Ovary (tissue), 3 donors: Measurements from ENCODE around the gene ZMYND15.

Experiments used
- EP300 ChIP-seq: sonication (generic); formaldehyde crosslinking; IDR thresholded peaks from one replicate; pipeline ENCODE4 v1.6.1; 2017; ENCODE audit warnings: antibody characterized with exemption
- POLR2A ChIP-seq: fragments of 450-650 bp; IDR thresholded peaks from one replicate; pipeline ENCODE4 v1.6.1; 2017; ENCODE audit warnings: antibody characterized with exemption, mild to moderate bottlenecking, moderate library complexity
- TF ChIP-seq, protein P1 (sequence below), 3 donors: fragments of 450-650 bp in 2 of 3; fragments of 200-600 bp in 1 of 3; IDR thresholded peaks; one replicate each; pipeline versions ENCODE4 v1.5.1 to v1.8.0; 2016 to 2022; ENCODE audit warnings: antibody characterized with exemption in 3 of 3, mild to moderate bottlenecking in 1 of 3
- donor health status: DM: no; HTN: no; CAD: no.

GRCh38 chr17:4753392-4753791 lies 13.8 kb downstream of the ZMYND15 start:
- TF ChIP-seq, protein P1, sequence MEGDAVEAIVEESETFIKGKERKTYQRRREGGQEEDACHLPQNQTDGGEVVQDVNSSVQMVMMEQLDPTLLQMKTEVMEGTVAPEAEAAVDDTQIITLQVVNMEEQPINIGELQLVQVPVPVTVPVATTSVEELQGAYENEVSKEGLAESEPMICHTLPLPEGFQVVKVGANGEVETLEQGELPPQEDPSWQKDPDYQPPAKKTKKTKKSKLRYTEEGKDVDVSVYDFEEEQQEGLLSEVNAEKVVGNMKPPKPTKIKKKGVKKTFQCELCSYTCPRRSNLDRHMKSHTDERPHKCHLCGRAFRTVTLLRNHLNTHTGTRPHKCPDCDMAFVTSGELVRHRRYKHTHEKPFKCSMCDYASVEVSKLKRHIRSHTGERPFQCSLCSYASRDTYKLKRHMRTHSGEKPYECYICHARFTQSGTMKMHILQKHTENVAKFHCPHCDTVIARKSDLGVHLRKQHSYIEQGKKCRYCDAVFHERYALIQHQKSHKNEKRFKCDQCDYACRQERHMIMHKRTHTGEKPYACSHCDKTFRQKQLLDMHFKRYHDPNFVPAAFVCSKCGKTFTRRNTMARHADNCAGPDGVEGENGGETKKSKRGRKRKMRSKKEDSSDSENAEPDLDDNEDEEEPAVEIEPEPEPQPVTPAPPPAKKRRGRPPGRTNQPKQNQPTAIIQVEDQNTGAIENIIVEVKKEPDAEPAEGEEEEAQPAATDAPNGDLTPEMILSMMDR (IDR thresholded peaks at IDR 0.05): no peak
- TF ChIP-seq POLR2A (no peak), EP300 (no peak)
